ENCODE measurements around the gene SLC25A3.

DNA sequence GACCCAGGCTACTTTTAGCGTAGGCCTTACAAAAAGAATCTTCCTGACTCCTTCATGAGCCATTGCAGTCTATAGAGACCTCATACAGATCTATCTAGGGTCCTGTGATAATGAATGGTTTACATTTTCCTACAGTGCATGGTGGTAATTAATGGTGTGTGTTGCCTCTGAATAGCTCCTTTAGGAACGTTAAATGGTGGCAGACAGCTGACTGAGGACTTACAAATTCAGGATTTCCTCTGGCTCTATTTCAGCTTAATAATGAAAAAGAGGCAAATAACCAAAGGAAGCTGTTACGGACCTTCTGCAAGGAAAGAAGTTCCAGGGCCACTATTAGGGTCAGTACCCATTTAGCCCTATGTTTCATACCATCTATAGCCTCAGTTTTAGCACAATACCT, 46.0 kb downstream of the SLC25A3 start:
- TF ChIP-seq FOXP2 (optimal IDR thresholded peaks at IDR 0.05; ENCODE audit: borderline replicate concordance, extremely low read depth, extremely low read length, insufficient read depth) (no peak), SIN3A (IDR thresholded peaks at IDR 0.05; ENCODE audit: borderline replicate concordance, insufficient read depth, low read length) (no peak), TAF1 (IDR thresholded peaks at IDR 0.05; ENCODE audit: borderline replicate concordance, insufficient read depth, low read length) (no peak)
- TF ChIP-seq, protein P1, sequence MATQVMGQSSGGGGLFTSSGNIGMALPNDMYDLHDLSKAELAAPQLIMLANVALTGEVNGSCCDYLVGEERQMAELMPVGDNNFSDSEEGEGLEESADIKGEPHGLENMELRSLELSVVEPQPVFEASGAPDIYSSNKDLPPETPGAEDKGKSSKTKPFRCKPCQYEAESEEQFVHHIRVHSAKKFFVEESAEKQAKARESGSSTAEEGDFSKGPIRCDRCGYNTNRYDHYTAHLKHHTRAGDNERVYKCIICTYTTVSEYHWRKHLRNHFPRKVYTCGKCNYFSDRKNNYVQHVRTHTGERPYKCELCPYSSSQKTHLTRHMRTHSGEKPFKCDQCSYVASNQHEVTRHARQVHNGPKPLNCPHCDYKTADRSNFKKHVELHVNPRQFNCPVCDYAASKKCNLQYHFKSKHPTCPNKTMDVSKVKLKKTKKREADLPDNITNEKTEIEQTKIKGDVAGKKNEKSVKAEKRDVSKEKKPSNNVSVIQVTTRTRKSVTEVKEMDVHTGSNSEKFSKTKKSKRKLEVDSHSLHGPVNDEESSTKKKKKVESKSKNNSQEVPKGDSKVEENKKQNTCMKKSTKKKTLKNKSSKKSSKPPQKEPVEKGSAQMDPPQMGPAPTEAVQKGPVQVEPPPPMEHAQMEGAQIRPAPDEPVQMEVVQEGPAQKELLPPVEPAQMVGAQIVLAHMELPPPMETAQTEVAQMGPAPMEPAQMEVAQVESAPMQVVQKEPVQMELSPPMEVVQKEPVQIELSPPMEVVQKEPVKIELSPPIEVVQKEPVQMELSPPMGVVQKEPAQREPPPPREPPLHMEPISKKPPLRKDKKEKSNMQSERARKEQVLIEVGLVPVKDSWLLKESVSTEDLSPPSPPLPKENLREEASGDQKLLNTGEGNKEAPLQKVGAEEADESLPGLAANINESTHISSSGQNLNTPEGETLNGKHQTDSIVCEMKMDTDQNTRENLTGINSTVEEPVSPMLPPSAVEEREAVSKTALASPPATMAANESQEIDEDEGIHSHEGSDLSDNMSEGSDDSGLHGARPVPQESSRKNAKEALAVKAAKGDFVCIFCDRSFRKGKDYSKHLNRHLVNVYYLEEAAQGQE (IDR thresholded peaks at IDR 0.05; ENCODE audit: insufficient read depth in 1 of 2, low read depth in 2 of 2, low read length in 2 of 2), result no peak
